Measurements from ENCODE around the gene SLC10A6. TPM values are rescaled to one million over a fixed set of nuclear protein-coding genes. Genes with fewer than 3 reads are reported as not detected.

Gene SLC10A6
- total RNA-seq, 1 experiment from 2014 or later, result 0.26 TPM

DNA sequence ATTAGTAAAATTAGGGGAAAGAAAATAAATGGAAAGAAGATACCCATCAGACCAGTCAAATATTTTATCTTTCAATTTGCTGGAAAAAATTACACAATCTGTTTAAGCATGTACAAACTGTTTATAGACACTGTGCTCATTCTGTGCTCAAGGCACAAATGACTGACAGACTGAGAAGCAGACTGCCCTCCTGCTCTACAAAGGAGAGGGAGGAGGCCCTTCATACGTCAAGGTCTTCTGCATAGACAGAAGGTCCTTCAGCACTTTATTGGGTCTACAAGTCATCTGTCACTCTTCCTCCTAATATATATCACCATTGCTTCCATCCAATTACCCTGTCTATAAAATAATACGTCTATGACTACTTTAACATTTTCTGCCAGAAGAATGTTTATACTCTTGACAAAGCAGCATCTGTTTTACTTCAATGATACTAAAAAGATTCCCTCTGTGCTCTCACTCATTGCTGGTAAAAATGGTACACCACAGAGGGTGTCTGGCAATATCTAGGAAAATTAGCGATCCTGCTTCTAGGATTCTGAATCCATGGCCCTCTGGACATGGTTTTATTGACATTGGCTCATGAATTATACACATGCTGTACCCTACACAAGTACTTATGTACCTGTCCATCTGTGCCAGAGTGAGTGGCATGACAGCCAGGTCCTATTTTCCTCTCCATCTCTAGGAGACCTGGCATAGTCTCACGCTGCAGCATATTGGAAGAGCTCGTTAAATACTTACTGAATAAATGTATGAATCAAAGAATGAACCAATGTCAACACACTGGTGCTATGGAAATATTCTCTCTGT lies 11.3 kb downstream of the SLC10A6 start:
- POLR2A ChIA-PET (ENCODE audit: low non-redundant PET), result no interaction called here
- no peak for DNase-seq (ENCODE audit: low spot score)
- BruUV-seq (replicated peaks), result no TSS peak
- TF ChIP-seq, protein P1, sequence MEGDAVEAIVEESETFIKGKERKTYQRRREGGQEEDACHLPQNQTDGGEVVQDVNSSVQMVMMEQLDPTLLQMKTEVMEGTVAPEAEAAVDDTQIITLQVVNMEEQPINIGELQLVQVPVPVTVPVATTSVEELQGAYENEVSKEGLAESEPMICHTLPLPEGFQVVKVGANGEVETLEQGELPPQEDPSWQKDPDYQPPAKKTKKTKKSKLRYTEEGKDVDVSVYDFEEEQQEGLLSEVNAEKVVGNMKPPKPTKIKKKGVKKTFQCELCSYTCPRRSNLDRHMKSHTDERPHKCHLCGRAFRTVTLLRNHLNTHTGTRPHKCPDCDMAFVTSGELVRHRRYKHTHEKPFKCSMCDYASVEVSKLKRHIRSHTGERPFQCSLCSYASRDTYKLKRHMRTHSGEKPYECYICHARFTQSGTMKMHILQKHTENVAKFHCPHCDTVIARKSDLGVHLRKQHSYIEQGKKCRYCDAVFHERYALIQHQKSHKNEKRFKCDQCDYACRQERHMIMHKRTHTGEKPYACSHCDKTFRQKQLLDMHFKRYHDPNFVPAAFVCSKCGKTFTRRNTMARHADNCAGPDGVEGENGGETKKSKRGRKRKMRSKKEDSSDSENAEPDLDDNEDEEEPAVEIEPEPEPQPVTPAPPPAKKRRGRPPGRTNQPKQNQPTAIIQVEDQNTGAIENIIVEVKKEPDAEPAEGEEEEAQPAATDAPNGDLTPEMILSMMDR (conservative IDR thresholded peaks at IDR 0.05; ENCODE audit: low read depth, low read length), result no peak
- TF ChIP-seq EZH2 (IDR thresholded peaks at IDR 0.05; ENCODE audit: borderline replicate concordance, low read depth, low read length, poor library complexity, severe bottlenecking), result no peak
- Histone ChIP-seq H3K9me3 (ENCODE audit: low read depth, low read length, poor library complexity, severe bottlenecking) (no peaks in the 10 kb centered on the region), H3K36me3 (ENCODE audit: insufficient read depth, low read length, poor library complexity, severe bottlenecking) (no peaks in the 10 kb centered on the region), H3K27me3 (replicated peaks; ENCODE audit: insufficient read depth, low read depth, low read length, poor library complexity) (no peaks in the 10 kb centered on the region), H3K4me3 (ENCODE audit: low read depth, low read length, poor library complexity, severe bottlenecking) (no peak overlapping the region), H3K4me1 (ENCODE audit: insufficient read depth, low read length, poor library complexity, severe bottlenecking) (no peaks in the 10 kb centered on the region), H3K27ac (ENCODE audit: low read depth, low read length, poor library complexity, severe bottlenecking) (peak overlapping the region; percentile 37)
- intact Hi-C loops (cut with micrococcal nuclease; ENCODE audit: unreplicated experiment), result no loop called here
- CTCF ChIA-PET, result no interaction called here

DNA sequence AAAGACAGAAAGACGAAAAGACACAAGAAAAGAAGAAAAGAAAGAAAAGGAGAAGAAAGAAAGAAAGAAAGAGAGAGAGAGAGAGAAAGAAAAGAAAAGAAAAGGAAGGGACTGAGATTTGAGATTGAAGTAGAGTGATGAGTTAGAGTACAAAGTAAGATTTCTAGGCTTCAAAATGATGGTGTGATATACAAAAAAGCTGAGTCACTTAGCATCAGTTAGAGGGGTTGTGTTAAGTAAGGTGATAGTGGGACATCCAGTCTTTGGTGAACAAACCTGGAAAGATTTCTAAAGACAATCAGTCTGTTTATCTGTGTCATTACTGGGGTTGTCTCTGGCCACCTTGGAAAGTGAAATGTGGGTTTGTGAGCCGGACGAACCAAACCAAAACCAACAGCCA lies 13.5 kb downstream of the SLC10A6 start:
- CTCF ChIA-PET, result no interaction called here
- no peak overlapping the region for H3K27ac ChIP-seq (ENCODE audit: low read depth, low read length, poor library complexity, severe bottlenecking)
- POLR2A ChIA-PET (ENCODE audit: low non-redundant PET), result no interaction called here
- DNase-seq (ENCODE audit: low spot score), result no peak
- H3K9me3 ChIP-seq (ENCODE audit: low read depth, low read length, poor library complexity, severe bottlenecking), result no peaks in the 10 kb centered on the region
- no peaks in the 10 kb centered on the region for H3K36me3 ChIP-seq (ENCODE audit: insufficient read depth, low read length, poor library complexity, severe bottlenecking)
- H3K4me3 ChIP-seq (ENCODE audit: low read depth, low read length, poor library complexity, severe bottlenecking), result no peak overlapping the region
- H3K4me1 ChIP-seq (ENCODE audit: insufficient read depth, low read length, poor library complexity, severe bottlenecking), result peaks cover 6% of the 10 kb centered on the region
- no TSS peak for BruUV-seq (replicated peaks)
- no peaks in the 10 kb centered on the region for H3K27me3 ChIP-seq (replicated peaks; ENCODE audit: insufficient read depth, low read depth, low read length, poor library complexity)
- TF ChIP-seq EZH2 (IDR thresholded peaks at IDR 0.05; ENCODE audit: borderline replicate concordance, low read depth, low read length, poor library complexity, severe bottlenecking), result no peak
- TF ChIP-seq, protein P1 (conservative IDR thresholded peaks at IDR 0.05; ENCODE audit: low read depth, low read length), result no peak
- intact Hi-C loops (cut with micrococcal nuclease; ENCODE audit: unreplicated experiment), result no loop called here

DNA sequence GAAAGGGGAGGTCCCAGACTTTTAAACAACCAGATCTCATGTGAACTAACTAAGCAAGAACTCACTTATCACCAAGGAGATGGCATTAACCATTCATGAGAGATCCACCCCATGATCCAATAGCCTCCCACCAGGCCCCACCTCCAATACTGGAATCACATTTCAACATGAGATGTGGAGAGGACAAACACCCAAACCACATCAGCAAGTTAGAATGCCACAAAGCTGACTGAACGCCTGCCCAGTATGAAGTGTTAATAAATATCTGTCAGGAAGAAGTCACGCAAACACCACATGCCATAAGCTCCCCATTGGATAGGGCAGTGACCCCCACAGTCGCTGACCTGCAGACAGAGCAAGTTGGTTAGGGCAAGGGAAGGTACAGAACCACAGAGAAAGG lies 14.3 kb downstream of the SLC10A6 start:
- CTCF ChIA-PET, result no interaction called here
- H3K27ac ChIP-seq (ENCODE audit: low read depth, low read length, poor library complexity, severe bottlenecking), result no peak overlapping the region
- no peak for TF ChIP-seq EZH2 (IDR thresholded peaks at IDR 0.05; ENCODE audit: borderline replicate concordance, low read depth, low read length, poor library complexity, severe bottlenecking)
- DNase-seq (ENCODE audit: low spot score), result peak; percentile 19
- intact Hi-C loops (cut with micrococcal nuclease; ENCODE audit: unreplicated experiment), result no loop called here
- no TSS peak for BruUV-seq (replicated peaks)
- H3K27me3 ChIP-seq (replicated peaks; ENCODE audit: insufficient read depth, low read depth, low read length, poor library complexity), result no peaks in the 10 kb centered on the region
- H3K9me3 ChIP-seq (ENCODE audit: low read depth, low read length, poor library complexity, severe bottlenecking), result no peaks in the 10 kb centered on the region
- peaks cover 6% of the 10 kb centered on the region for H3K4me1 ChIP-seq (ENCODE audit: insufficient read depth, low read length, poor library complexity, severe bottlenecking)
- H3K36me3 ChIP-seq (ENCODE audit: insufficient read depth, low read length, poor library complexity, severe bottlenecking), result no peaks in the 10 kb centered on the region
- POLR2A ChIA-PET (ENCODE audit: low non-redundant PET), result no interaction called here
- H3K4me3 ChIP-seq (ENCODE audit: low read depth, low read length, poor library complexity, severe bottlenecking), result no peak overlapping the region

DNA sequence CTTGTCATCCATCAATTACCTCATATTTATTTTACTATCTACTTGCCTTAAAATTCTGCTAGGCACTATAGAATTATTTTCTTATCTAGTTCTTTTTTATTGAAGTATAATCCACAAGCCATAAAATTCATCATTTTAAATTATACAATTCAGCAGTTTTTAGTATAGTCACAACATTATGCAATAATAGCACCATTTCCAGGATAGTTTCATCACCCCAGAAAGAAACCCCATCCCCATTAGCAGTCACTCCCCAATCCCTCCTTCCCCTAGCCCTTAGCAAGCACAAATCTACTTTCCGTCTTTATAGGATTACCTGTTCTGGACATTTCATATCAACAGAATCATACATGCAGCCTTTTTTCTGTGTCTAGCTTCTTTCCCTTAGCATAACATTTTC lies 15.6 kb downstream of the SLC10A6 start:
- no peak for TF ChIP-seq EZH2 (IDR thresholded peaks at IDR 0.05; ENCODE audit: borderline replicate concordance, low read depth, low read length, poor library complexity, severe bottlenecking)
- TF ChIP-seq, protein P1 (conservative IDR thresholded peaks at IDR 0.05; ENCODE audit: low read depth, low read length), result no peak
- ChIA-PET CTCF (no interaction called here), POLR2A (ENCODE audit: low non-redundant PET) (no interaction called here)

More for the DNA sequence above, 15.6 kb downstream of the SLC10A6 start:
- BruUV-seq (replicated peaks), result no TSS peak
- Histone ChIP-seq H3K27me3 (replicated peaks; ENCODE audit: insufficient read depth, low read depth, low read length, poor library complexity) (no peaks in the 10 kb centered on the region), H3K4me1 (ENCODE audit: insufficient read depth, low read length, poor library complexity, severe bottlenecking) (peaks cover 6% of the 10 kb centered on the region), H3K4me3 (ENCODE audit: low read depth, low read length, poor library complexity, severe bottlenecking) (no peak overlapping the region), H3K36me3 (ENCODE audit: insufficient read depth, low read length, poor library complexity, severe bottlenecking) (no peaks in the 10 kb centered on the region), H3K9me3 (ENCODE audit: low read depth, low read length, poor library complexity, severe bottlenecking) (no peaks in the 10 kb centered on the region), H3K27ac (ENCODE audit: low read depth, low read length, poor library complexity, severe bottlenecking) (no peak overlapping the region)
- intact Hi-C loops (cut with micrococcal nuclease; ENCODE audit: unreplicated experiment), result no loop called here
- DNase-seq (ENCODE audit: low spot score), result no peak
